Esophagus squamous epithelium (tissue), 5 donors: ENCODE measurements around the gene SYT2. TPM values are rescaled to one million over a fixed set of nuclear protein-coding genes. Genes with fewer than 3 reads are reported as not detected.
"Not testable (repeated sequence)": the region's sequence is repeated elsewhere in the genome, so short reads cannot be mapped to it uniquely, and the experiment has no call there.

Source experiments
- DNase-seq: peaks from one replicate; lab custom pipeline; 2025; lab: John Stamatoyannopoulos, UW
- H3K27ac ChIP-seq, 4 donors: fragments of 200-600 bp; sonication (generic); one replicate each; pipeline ENCODE4 v1.5.1; 2016 to 2019; ENCODE audit warnings: mild to moderate bottlenecking in 1 of 4
- H3K27me3 ChIP-seq, 4 donors: fragments of 200-600 bp; sonication (generic); 1 replicate in 3 of 4; 2 replicates in 1 of 4; pipeline versions ENCODE4 v1.5.1 to v1.6.0; 2017 to 2021; ENCODE audit warnings: antibody characterized with exemption in 1 of 4
- H3K36me3 ChIP-seq, 3 donors: fragments of 200-600 bp; sonication (generic); one replicate each; pipeline ENCODE4 v1.5.1; 2016 to 2019
- H3K4me1 ChIP-seq, 3 donors: fragments of 200-600 bp; sonication (generic); one replicate each; pipeline ENCODE4 v1.5.1; 2017 to 2019
- H3K4me3 ChIP-seq, 4 donors: fragments of 200-600 bp; sonication (generic); 1 replicate in 3 of 4; 2 replicates in 1 of 4; pipeline ENCODE4 v1.5.1; 2016 to 2019; ENCODE audit warnings: mild to moderate bottlenecking in 2 of 4, moderate library complexity in 1 of 4
- H3K9me3 ChIP-seq, 3 donors: fragments of 200-600 bp; sonication (generic); one replicate each; pipeline ENCODE4 v1.5.1; 2016 to 2019
- POLR2A ChIP-seq, 4 donors: fragments of 450-650 bp; IDR thresholded peaks; one replicate each; pipeline ENCODE4 v1.6.1; 2017; ENCODE audit warnings: antibody characterized with exemption in 4 of 4, mild to moderate bottlenecking in 4 of 4, moderate library complexity in 3 of 4
- WGBS, 2 donors: methylation state at CpG; one replicate each; pipeline ENCODE4 v1.1.5; 2018; 5-methylcytosine and 5-hydroxymethylcytosine counted together
- intact Hi-C: fragments of 100-400 bp; cut with DNase I; formaldehyde crosslinking; loops from one replicate; pipeline ENCODE4 v1.15.0; 2022
- total RNA-seq, 4 donors: library from RNA; depleted of rRNA; stranded (reverse); fragments of >200 nt; gene quantifications; one replicate each; pipeline ENCODE4 v1.1.0, GENCODE V29; 2016
- TF ChIP-seq, protein P1 (sequence below), 6 experiments: fragments of 450-650 bp in 4 of 6; fragments of 200-600 bp in 2 of 6; sonication (generic) in 2 of 6; IDR thresholded peaks; one replicate each; pipeline ENCODE4 v1.5.1; 2016 to 2019; ENCODE audit warnings: antibody characterized with exemption in 6 of 6, mild to moderate bottlenecking in 4 of 6, moderate library complexity in 4 of 6
- donor health status: DM: yes; HTN: yes; CAD: no.

The SYT2 gene
- total RNA-seq, 4 donors from 2014 or later, result not detected

DNA sequence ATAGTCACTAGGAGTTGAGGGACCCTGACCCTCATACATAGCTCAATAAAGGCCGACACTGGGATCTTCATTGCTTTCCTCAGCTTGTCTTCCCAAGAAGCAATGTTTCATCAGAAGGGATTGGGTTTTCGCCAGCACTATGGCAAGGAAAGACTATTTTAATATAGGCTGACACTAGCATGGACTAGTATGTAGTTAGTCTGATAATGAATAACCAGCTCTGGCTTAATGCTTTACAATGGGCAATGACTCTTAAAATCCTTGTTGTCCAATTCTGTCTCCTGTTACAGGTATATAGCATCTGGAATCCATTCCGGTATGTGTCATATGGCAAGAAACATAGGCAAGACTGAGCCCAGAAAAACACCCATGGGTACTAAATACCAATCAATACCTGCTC is 15.3 kb upstream of the SYT2 start:
- Histone ChIP-seq H3K4me3 (no peak overlapping the region), H3K36me3 (peaks cover 11 to 70% (median 23%) of the 10 kb centered on the region in 3 donors), H3K9me3 (no peaks in the 10 kb centered on the region), H3K27me3 (no peaks in the 10 kb centered on the region), H3K4me1 (no peaks in the 10 kb centered on the region), H3K27ac (no peak overlapping the region)
- DNase-seq, result no peak
- WGBS, 2 donors, result 90 to 92% methylated on average over 3 of the region's 3 CpGs
- intact Hi-C loops, result no loop called here
- TF ChIP-seq, protein P1, sequence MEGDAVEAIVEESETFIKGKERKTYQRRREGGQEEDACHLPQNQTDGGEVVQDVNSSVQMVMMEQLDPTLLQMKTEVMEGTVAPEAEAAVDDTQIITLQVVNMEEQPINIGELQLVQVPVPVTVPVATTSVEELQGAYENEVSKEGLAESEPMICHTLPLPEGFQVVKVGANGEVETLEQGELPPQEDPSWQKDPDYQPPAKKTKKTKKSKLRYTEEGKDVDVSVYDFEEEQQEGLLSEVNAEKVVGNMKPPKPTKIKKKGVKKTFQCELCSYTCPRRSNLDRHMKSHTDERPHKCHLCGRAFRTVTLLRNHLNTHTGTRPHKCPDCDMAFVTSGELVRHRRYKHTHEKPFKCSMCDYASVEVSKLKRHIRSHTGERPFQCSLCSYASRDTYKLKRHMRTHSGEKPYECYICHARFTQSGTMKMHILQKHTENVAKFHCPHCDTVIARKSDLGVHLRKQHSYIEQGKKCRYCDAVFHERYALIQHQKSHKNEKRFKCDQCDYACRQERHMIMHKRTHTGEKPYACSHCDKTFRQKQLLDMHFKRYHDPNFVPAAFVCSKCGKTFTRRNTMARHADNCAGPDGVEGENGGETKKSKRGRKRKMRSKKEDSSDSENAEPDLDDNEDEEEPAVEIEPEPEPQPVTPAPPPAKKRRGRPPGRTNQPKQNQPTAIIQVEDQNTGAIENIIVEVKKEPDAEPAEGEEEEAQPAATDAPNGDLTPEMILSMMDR (IDR thresholded peaks at IDR 0.05), result no peak
- no peak for TF ChIP-seq POLR2A (IDR thresholded peaks at IDR 0.05)

DNA sequence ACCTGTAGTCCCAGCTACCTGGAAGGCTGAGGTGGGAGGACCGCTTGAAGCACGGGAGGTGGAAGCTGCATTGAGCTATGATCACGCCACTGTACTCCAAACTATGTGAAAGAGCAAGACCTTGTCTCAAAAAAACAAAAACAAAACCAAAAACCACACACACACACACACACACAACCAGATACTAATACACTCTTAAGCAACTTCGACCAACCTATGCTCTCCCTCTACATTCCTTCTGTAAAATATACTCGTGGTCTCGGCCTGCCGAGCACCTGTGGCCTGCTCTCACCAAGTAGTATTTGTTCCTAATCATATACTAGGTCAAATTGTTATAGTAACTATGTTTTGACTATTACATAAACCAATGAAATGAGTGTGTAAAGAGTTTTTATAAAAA is 13.5 kb upstream of the SYT2 start:
- no peak for DNase-seq
- peaks cover 0 to 52% (median 8%) of the 10 kb centered on the region in 3 donors for H3K36me3 ChIP-seq
- intact Hi-C loops, result no loop called here
- H3K4me1 ChIP-seq, result peaks cover 0 to 7% (median 0%) of the 10 kb centered on the region in 3 donors
- 84 to 88% methylated on average over 7 of the region's 7 CpGs for WGBS, 2 donors
- no peaks in the 10 kb centered on the region for H3K27me3 ChIP-seq
- H3K4me3 ChIP-seq, result no peak overlapping the region
- no peak overlapping the region for H3K27ac ChIP-seq
- no peak for TF ChIP-seq POLR2A (IDR thresholded peaks at IDR 0.05)
- TF ChIP-seq, protein P1 (IDR thresholded peaks at IDR 0.05), result no peak
- H3K9me3 ChIP-seq, result no peaks in the 10 kb centered on the region

DNA sequence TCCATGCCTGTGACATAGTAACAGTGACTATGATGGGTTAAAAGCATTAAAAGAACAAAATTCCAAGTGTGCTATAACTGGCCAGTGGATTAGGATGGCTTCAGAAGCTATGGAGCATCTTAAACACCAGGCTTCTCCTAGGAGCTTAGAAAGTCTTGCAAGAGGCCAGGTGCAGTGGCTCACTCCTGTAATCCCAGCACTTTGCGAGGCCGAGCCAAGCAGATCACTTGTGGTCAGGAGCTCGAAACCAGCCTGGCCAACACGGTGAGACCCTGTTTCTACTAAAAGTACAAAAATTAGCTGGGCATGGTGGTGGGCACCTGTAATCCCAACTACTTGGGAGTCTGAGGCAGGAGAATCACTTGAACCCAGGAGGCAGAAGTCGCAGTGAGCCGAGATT is 12.8 kb upstream of the SYT2 start:
- H3K27ac ChIP-seq, H3K27me3 ChIP-seq, DNase-seq, H3K4me3 ChIP-seq, H3K9me3 ChIP-seq, intact Hi-C loops, H3K4me1 ChIP-seq: not testable (repeated sequence)
- H3K36me3 ChIP-seq, result peaks cover 0 to 45% (median 3%) of the 10 kb centered on the region in 3 donors
- 92% methylated on average over 5 of the region's 6 CpGs; no CpG with 5 or more reads in 1 of the 2 donors for WGBS, 2 donors

DNA sequence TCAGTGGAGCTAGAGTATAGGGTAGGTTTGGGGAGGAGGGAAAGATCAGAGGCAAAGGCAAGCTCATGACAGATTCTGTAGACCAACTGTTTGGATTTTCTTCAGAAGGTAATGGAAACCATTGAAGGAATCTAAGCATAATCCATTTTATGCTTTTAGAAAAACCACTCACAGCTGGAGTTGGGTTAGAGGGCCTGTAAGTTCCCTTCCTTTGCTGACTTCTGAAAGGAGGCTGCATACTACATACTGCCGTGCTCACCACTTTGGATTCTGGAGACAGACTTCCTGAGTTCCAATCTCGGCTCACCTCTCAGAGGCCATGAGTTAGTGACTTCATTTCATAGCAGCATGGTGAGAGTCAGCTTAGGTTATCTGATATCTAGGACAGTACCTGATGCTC is 6.4 kb upstream of the SYT2 start:
- H3K27ac ChIP-seq, result no peak overlapping the region
- intact Hi-C loops, result loop anchor here (10.0 kb wide), 2 partner anchors 372 to 532 kb away; partner anchors contain the start of genes PPP1R12B and UBE2T
- H3K9me3 ChIP-seq, result no peaks in the 10 kb centered on the region
- H3K4me1 ChIP-seq, result peaks cover 0 to 14% (median 0%) of the 10 kb centered on the region in 3 donors
- WGBS, 2 donors, result 88 to 90% methylated on average over 2 of the region's 2 CpGs
- DNase-seq, result no peak
- TF ChIP-seq, protein P1 (IDR thresholded peaks at IDR 0.05), result no peak
- TF ChIP-seq POLR2A (IDR thresholded peaks at IDR 0.05), result no peak
- H3K27me3 ChIP-seq, result peaks cover 0 to 24% (median 0%) of the 10 kb centered on the region in 4 donors
- no peaks in the 10 kb centered on the region for H3K36me3 ChIP-seq
- H3K4me3 ChIP-seq, result no peak overlapping the region

DNA sequence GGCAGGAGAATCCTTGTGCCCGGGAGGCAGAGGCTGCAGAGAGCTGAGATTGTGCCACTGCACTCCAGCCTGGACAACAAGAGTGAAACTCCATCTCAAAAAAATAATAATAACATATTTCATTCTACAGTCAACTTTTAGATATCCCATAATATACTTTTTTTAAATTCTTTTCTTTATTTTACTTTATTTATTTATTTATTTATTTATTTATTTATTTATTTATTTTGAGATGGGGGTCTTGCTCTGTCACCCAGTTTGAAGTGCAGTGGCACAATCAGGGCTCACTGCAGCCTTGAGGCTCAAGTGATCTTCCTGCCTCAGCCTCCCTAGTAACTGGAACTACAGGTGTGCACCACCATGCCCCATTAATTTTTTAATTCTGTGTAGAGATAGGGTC is 3.9 kb upstream of the SYT2 start:
- not testable (repeated sequence) for DNase-seq, H3K4me3 ChIP-seq, H3K27ac ChIP-seq, H3K9me3 ChIP-seq, H3K36me3 ChIP-seq
- intact Hi-C loops, result loop anchor here (10.0 kb wide), 2 partner anchors 369 to 529 kb away; partner anchors contain the start of genes PPP1R12B and UBE2T
- H3K27me3 ChIP-seq, result peaks cover 6 to 48% (median 12%) of the 10 kb centered on the region in 4 donors
- peaks cover 11 to 24% (median 15%) of the 10 kb centered on the region in 3 donors for H3K4me1 ChIP-seq
- 85 to 92% methylated on average over 1 of the region's 1 CpG for WGBS, 2 donors

DNA sequence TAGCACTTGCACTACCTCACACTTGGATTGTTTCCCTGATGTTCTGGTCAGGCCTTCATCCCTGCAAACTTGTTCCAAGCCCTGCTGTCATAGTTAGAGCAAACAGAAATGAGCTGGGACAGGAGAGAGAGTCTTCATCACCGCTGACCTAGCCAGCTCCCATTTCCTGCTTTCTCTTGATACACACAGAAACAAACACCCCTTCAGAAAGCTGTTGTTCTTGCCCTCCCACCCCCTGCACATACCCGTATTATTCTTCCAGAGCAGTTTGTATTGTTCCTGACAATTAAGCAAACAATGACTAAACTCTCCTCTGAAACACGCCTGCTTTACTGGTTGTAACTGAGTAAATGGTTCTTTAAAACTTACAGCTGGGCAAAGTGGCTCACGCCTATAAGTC is 2.9 kb upstream of the SYT2 start:
- H3K9me3 ChIP-seq, result no peaks in the 10 kb centered on the region
- no peak overlapping the region for H3K4me3 ChIP-seq
- peaks cover 13 to 59% (median 19%) of the 10 kb centered on the region in 4 donors for H3K27me3 ChIP-seq
- TF ChIP-seq, protein P1 (IDR thresholded peaks at IDR 0.05), result no peak
- TF ChIP-seq POLR2A (IDR thresholded peaks at IDR 0.05), result no peak
- H3K27ac ChIP-seq, result no peak overlapping the region
- no peak for DNase-seq
- intact Hi-C loops, result loop anchor here (10.0 kb wide), 2 partner anchors 368 to 528 kb away; partner anchors contain the start of genes PPP1R12B and UBE2T
- no peaks in the 10 kb centered on the region for H3K36me3 ChIP-seq
- 9 to 27% methylated on average over 4 of the region's 4 CpGs for WGBS, 2 donors
- H3K4me1 ChIP-seq, result peaks cover 11 to 28% (median 16%) of the 10 kb centered on the region in 3 donors
